GM21447 (cell line): ENCODE results near the gene APCDD1.

Experiments
- ATAC-seq: cut with Tn5 transposase; IDR thresholded peaks from one replicate; pipeline ENCODE4 v1.9.1; 2021; ENCODE audit not compliant: unreplicated experiment

The APCDD1 gene

DNA sequence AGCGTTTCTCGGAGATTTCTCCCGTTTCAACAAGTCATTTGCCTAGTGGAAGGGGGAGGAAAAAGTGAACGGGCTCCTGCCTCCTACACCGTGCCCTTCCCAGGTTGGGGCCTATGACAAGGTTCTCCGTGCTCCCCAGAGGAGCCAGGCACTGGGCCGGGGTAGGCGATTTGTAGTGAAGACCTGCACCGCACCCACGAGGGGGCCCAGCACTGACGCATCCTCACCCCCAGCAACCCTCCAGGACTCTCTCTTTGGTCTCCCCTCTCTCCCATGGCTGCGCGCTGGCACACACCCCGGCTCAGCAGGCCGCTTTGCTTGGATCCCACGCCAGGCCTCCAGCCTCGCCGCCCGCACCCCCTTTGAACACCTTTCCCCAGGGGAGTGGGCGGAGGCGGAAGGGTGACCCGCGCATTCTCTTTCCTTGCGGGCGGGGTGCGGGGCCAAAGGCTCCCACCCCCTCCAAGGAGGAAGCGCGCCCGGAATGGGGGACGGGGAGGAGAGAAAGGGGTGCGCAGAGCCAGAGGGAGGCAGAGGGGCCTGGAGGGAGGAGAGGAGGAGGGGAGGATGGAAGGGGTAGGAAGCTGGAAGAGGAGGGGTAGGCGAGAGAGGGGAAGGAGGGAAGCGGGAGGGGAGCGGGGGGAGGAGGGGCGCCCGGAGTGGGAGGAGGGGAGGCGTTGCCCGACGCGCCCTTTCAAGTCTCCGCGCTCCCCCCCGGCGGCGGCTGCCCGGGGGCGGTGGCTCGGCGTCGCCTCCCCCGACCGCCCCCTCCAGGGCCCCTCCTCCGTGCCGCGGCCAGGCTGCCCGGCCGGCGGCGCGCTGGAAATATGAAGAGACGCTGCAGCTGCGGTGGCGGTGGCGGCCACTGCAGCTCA lies at the start of gene APCDD1:
TSS of gene APCDD1 (plus strand) at position 830 of the 875 bp plus-strand sequence. CDS start 347 bp downstream, outside the sequence.
- ATAC-seq: no peak

DNA sequence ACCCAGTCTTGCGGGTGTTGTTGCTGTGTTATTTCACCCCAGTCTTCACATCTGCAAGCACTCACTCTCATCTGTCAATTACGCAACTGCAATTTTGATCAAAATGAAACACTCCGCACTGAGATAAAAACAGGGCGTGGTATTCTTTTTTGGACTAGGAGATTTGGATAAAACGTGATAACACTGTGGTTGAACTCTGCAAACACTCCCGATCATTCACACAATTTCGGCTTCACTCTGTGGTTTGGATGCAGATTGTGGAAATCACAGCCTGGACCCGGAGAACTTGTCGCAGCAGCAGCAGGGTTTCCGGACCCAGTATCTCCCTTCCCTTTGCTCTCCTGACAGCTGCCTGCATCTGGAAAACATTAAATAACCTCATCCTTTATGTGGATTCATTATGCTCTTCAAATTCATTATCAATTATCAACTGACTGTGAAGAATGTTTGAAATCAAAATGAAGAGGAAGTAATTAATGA lies 49.4 kb upstream of the APCDD1 start:
- ATAC-seq: no peak

DNA sequence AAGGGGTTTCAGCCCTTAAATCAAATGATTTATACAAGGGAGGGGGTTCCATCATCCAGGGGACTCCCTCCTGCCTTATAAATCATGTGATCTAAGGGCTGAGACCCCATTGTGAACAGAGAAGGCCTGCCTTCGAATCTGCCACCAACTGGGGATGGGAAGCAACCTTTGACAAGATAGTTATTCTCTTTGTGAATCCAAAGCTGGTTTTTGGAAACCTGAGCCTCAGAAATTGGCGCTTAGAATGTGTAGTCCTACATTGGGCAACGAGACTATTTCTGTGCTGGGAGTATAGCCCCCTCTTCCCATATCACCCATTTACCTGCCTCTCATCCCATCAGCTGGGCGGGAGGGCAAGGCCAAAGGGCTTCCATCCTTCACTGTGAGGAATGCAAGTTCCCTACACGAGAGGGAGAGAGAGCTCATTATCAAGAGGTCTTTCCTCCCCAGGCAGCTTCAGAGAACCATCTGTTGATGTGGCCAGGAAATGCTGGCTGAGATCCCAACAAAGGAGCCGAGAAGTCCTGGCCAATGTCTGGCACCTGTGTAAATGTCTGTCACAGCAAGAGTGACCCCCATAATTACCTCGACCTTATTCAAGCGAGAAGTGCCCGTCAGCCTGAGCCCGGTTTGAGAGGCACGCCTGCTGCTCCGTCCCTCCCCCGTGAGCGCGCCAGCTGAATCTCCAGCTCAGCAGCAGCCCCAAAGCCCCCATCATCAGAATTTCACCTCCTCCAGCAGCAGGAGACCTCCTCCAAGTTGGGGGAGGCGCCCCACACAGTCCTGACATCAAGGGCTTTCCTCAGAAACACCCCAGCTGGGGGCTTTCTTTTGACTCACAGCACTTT lies 48.4 kb upstream of the APCDD1 start:
- ATAC-seq: no peak

DNA sequence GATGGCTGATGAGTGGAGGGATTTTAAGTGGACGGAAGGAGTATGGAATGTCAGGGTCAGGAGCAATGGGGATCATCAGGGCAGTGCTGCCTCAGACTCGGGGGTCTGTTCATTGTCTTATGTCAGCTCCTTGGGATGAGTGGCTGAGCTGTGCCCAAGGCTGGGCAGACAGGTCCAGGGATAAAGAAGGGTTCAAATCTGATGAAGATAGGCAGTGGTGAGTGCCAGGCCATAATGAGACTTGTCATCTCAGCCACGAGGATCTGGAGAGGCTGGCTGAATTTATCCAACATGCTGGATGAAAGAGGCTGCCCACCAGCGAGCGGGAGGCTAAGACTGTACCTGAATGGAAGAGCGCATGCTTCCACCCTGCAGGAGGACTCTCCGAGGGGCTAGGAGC lies 46.3 kb upstream of the APCDD1 start:
- ATAC-seq: no peak

DNA sequence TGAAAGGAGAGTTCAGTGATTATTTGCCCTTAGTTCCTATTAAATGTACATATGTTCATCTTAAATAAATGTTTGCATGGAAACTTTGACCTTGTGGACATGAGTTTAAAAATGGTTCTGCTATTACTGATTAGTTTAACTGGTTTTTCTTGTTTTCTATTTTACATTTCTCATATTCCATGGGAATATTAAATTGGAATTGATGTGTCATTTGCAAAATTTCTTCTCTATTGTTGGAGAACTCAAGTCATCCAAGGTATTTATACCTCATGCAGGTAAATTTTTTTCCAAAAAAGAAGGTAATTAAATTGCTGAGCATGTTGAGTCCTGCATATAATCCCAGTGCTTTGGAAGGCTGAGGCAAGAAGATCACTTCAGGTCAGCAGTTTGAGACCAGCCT lies 45.4 kb upstream of the APCDD1 start:
- no peak for ATAC-seq

GRCh38 chr18:10410472-10411308 lies 43.7 kb upstream of the APCDD1 start:
- ATAC-seq: no peak

- ATAC-seq: no peak
These were observed 41.5 kb upstream of the APCDD1 start for GRCh38 chr18:10412933-10413332.

- no peak for ATAC-seq
These were observed 40.7 kb upstream of the APCDD1 start for GRCh38 chr18:10413722-10414121.

- no peak for ATAC-seq
These were observed 40.1 kb upstream of the APCDD1 start for GRCh38 chr18:10414293-10414842.

- ATAC-seq: no peak
These were observed 38.4 kb upstream of the APCDD1 start for GRCh38 chr18:10416065-10416464.

DNA sequence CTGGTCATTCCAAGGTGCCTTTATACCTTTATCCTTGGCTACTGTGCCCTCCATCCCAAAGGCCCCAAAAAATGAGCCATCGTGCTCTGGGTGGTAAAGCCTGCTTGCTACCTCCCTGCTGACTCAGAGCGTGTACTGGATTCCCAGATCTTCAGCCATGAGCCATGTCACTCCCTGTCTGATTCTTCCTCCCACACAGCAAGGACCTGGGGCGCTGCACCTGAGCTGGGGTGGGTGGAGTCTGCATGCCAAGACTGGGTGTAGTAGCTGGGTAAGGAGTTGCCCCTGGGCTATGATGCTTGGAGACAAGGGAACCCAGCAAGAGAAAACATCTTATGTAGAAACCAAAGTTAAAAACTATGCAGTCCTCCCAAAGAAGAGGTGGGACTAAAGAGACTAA lies 37.2 kb upstream of the APCDD1 start:
- no peak for ATAC-seq

GRCh38 chr18:10417664-10418063 lies 36.8 kb upstream of the APCDD1 start:
- no peak for ATAC-seq

DNA sequence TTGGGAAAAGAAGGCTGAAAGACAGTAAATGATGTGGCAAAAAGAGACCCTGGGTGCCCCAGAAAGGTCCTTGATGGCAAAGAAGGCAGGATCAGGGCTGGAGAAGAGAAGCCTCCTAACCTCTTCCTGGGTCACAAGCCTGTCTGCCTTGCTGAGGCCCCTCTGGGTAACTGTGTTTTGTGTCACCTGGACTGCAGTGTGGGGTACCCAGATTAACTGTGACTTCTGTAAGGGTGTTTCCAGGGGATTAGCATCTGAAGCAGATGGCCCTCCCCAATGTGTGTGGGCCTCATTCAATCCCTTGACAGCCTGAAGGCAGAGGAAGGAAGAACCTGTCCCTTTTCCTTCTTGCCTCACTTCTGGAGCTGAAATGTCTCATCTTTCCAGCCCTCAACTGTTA lies 35.6 kb upstream of the APCDD1 start:
- no peak for ATAC-seq

GRCh38 chr18:10419420-10420103 lies 34.9 kb upstream of the APCDD1 start:
- ATAC-seq: no peak

GRCh38 chr18:10420561-10421352 lies 33.7 kb upstream of the APCDD1 start:
- no peak for ATAC-seq

DNA sequence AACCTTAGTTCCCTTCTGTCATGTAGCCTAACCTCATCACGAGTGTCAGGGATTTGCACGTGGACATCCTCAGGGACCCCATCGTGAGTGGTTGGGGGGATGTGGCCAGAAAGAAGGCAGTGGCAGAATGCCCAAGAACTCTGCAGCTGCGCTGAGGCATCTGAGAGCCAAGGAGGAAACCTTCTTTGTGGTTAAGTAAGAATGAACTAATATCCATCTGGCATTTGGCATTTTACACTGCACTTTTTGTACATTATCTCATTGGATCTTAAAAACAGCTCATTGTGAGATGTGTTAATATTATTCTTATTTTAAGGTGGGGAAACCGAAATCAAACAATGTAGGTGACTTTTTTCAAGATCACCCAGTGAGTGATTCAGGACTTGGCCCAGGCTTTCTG lies 32.6 kb upstream of the APCDD1 start:
- ATAC-seq: no peak

GRCh38 chr18:10422731-10423130 lies 31.7 kb upstream of the APCDD1 start:
- ATAC-seq: no peak

DNA sequence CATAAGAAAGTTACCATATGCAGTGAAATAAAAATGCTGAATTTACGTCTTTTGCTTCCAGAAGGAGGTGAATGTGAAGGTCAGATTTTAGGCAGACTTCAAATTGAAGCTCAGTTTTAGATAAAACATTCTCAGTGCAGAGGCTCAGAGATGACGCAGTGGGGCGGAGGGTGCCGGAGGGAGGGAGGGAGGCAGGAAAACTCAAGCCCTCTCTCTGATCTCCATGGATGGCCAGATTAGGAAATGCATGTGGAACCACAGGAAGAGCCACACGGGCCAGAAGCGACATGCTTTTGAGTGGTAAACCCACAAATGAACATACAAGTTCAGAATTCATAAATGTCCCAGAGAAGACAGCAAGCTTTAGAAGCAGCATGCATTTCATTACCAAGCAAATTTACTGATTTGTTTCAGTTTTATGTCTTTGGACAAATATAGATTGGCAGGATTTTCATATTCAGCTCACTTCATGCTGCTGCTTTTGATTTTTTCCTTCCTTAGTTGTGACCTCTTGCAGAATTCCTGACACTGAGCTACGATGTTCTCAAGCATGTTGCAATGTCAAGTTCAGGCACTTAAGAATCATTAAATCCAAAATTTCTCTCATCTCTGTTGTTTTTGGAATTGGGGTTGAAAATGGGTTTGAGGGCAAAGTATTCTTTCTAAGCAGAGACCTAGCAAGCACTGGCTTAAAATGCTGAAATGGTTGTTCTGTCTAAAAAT lies 29.7 kb upstream of the APCDD1 start:
- ATAC-seq: no peak

GRCh38 chr18:10430677-10431076 lies 23.8 kb upstream of the APCDD1 start:
- no peak for ATAC-seq
